Midbrain (tissue), 1 donor: ENCODE data around the gene RNASE8.
"Not testable (repeated sequence)": the region's sequence is repeated elsewhere in the genome, so short reads cannot be mapped to it uniquely, and the experiment has no call there.

Experiments
- DNase-seq: peaks from one replicate; lab custom pipeline; 2025; lab: John Stamatoyannopoulos, UW

The RNASE8 gene

GRCh38 chr14:21057803-21058675, at the start of gene RNASE8:
TSS of gene RNASE8 (plus strand) at chr14:21057822. CDS start at chr14:21057893, 71 bp downstream.
- no peak for DNase-seq

DNA sequence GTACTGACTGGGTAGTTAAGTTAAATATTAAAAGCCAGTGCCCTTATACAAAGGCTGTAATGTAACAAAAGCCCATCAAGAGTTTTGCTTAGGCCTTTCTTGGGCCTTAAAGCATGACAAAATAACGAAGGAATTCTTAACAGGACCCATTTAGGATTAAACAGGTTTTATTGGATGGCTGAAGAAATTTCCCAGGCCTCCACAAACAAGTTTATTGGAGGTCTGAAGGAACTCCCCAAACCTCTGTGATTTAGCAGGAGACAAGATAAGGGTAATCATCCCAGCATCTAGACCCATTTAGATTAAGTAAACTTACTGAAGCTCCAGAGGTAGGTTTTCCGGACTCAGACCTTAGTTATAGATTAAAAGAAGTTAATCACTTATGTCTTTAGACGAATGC, 47.9 kb upstream of the RNASE8 start:
- not testable (repeated sequence) for DNase-seq

DNA sequence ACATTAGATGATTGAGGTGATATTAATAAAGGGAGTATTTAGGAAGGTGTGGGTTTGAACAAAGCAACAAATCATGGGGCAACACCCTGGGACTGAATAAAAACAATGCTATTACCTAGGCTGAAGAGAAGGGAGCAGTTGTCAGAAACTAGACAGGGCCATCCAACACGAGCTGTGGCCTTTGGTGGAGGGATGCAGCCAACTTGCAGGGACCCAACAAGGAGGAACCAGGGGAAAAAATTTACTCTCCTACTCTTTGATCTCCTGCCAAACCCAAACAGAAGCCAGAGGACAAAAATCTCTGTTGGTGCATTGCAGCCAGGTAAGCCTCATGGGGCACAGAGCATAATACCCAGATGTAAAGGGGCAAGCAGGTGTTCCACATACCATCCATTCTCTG, 46.5 kb upstream of the RNASE8 start:
- no peak for DNase-seq

DNA sequence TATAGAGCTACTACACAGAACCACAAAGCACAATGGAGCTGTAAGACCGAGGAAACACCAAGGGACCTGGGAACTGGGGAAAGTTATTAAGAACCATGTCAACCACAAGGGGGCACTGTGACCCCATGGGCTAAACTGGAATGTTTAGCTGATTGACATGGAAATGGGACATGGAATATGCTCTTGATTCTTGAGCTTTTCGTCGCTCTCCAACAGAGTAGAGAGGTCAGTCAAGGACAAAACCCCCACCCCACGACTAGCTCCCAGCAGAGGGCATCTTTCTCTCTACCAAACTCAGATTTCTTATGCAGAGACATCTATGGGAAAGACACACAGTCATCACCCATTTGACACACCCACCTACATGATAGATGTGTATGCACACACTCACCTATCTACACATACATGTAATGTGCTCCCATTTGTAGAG, 42.8 kb upstream of the RNASE8 start:
- DNase-seq, result peak; percentile 96

GRCh38 chr14:21015312-21015711, 42.3 kb upstream of the RNASE8 start:
- DNase-seq, result no peak

GRCh38 chr14:21016413-21017190, 41.0 kb upstream of the RNASE8 start:
- no peak for DNase-seq

DNA sequence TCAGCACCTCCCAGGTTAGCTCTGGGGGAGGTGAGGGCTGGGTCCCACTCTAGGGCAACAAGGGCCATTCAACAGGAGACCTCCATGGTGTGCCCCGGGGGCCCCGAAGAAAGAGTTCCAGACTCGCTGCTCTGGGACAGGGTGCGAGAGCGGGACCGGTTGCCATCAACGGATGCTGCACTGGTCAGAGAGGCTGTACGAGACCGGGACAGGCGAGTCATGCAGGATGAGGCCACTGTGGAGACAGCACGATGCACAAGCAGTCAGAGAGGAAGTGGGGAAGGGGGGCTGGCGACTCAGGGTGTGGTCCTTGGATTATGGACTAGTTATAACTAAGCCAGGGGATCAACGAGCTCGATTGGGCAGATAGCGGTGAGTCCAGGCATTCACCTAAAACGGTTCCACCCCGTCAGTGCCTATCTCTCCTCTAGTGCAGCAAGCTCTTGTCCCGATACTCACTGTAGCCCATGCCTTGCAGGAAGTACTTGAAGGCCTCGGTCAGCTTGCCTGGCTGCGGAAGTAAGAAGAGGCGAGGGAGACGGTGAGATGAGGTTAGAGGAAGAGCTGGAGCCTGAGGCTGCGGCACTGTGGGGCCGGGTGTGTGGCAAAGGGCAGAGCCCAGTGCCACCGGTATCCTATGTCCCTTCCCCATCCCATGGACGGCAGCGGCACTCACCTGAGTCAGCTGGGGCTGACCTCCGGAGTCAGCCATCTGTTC, 39.9 kb upstream of the RNASE8 start:
- no peak for DNase-seq

DNA sequence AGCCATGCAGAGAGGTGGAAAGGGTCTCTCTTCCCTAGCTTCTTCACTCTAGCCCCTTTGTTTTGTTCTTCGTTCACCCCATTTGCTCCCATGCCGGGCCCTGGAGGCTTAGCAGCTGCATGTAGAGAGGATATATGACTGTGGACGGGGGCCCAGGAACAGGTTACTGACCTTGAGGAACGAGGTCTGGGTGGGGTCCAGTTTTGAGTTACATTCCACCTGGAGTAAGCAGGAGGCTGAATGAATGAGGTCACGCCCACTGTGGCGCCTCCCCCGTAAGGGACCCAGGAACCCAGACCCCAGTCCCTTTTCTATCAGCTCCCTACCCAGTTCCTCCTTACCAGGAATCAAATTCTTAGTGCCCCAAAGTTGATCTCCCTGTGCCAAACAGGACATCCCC, 39.3 kb upstream of the RNASE8 start:
- DNase-seq, result no peak

GRCh38 chr14:21018781-21019180, 38.8 kb upstream of the RNASE8 start:
- DNase-seq, result no peak

DNA sequence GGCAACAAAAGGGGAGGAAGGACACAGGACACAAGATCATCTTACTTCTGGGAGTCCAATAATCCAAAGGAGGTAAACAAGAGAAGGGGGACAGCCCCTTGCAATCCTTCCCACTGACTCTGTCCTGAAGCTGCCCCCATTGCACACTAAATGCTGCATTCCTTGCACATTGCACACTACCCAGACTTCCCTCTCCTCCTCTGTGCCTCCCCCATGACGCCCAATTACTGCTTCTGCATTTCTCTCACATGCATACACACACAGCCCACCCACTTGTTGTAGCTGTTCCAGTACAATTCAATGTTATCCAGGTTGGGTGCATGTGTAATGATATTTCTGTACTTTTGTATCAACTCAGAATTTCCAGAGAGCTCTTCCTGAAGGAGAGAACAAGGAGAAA, 38.3 kb upstream of the RNASE8 start:
- no peak for DNase-seq

- no peak for DNase-seq
These were observed 36.6 kb upstream of the RNASE8 start for GRCh38 chr14:21020977-21021545.

- DNase-seq, result no peak
These were observed 34.9 kb upstream of the RNASE8 start for GRCh38 chr14:21022686-21023085.

DNA sequence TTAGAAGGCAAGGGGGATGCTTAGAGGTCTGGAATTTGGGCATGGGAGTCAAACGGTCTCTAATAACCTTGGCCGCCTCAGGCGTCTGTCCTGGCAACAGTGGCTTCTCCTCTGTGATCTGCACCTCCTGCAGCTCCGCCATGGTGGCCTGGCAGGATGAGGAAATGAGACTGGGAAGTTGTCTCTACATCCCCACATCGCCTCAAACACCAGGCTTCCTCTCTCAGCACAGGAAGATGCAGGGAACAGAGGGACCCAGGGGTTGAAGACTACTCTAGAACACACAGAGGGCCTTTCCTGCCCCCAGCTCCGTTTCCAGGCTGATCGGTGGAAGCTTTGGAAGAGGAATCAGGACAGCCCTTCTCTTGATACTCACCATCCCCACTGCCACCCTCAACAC, 34.4 kb upstream of the RNASE8 start:
- DNase-seq, result peak; percentile 30

- DNase-seq, result no peak
These were observed 33.6 kb upstream of the RNASE8 start for GRCh38 chr14:21023817-21024584.

DNA sequence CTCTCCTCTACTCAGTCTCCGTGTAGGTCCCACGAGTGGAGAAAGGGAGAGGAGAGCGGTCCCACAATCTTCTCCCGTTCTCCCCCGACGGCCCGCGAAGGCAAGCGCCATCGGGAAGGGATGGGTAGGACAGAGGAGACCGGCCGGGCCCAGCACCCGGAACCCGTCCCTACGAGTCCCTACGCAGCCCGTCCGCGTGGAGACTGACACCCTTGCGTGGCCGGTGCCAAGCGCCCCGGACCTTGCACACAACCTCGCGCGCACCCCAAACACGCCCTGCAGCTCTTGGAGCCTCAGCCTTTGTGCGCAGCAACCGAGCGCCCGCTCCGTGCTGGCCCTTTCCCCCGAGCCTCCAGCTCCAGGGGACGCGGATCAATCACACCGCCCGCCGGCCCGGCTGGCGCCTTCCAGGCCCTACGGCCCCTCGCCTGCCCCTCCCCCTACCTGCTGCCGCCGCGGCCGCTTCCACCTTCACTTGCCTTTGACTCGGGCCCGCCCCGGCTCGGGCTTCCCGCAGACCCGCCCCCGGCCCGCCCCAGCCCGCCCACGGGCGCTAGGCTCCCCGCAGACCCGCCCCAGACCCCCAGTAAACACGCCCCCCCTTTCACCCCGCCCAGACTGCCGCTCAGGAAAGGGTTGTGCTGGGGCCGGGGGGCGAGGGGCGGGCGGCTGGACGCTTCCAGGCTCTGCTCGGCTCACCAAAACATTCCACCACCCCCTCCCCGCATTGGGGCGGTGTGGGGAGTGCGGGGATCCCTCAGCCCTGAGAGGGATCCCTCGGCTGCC, 32.8 kb upstream of the RNASE8 start, which contains the start of gene NDRG2:
Gene NDRG2, minus strand, starts transcription at position 477 of the 786 bp plus-strand sequence. CDS start 1,746 bp downstream, outside the sequence.
- DNase-seq, result peak; percentile 75

- DNase-seq, result peak; percentile 87
These were observed 32.0 kb upstream of the RNASE8 start for GRCh38 chr14:21025371-21026273.

DNA sequence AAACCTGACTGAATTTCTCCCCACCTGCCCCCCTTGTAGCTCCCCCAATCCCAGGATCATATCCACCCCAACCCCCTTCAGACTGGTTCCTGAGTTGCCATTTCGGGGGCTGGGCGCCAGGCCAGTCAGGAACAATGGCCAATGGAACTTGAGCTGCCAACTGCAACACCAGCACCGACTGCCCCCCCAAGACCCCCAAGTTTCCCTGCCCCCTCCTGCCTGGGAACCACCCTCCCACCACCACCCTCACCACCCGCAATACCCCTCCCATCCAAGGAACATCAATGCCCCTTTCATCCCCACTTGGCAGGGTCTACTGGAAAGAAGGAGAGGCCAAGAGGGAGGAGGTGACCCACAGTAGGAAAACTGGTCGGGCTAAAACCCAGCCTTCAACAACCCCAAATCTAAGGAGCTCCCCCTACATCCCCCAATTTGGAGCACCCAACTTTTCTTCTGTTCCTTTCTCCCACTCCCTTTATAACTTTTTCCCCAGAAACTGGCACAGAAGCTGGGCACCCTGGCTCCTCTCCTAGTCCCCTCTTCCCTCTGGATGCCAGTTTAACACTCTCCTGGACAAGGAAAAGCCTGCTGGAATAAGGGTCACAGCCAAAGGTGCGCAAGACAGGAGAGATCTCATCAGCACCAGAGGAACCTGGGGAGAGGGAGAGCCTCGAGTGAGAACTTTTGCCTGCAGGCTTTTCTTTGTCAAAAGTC, 31.2 kb upstream of the RNASE8 start:
- DNase-seq, result peak; percentile 91

DNA sequence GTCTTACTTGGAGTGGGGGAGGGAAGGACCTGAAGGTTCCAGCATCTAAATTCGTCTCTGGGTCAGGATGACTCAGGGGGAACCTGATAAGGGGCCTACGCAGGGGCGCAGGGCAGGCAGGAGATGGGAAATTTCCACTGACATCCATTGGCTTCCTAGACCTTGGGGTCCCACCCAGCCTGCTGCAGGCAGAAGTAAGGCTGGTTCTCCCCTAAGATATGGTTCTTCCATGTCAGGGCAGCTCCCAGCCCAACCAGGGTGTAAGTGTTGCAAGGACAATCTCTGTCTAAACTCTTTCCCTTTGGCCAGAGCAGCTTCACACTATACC, 30.7 kb upstream of the RNASE8 start:
- DNase-seq, result peak; percentile 27

GRCh38 chr14:21029917-21030316, 27.7 kb upstream of the RNASE8 start, which contains the start of gene TPPP2:
TSS of gene TPPP2 (plus strand) at chr14:21030217. CDS start at chr14:21030582, 365 bp downstream.
- DNase-seq, result no peak
